Measurements from ENCODE around the gene PAXIP1.

Gene PAXIP1

DNA sequence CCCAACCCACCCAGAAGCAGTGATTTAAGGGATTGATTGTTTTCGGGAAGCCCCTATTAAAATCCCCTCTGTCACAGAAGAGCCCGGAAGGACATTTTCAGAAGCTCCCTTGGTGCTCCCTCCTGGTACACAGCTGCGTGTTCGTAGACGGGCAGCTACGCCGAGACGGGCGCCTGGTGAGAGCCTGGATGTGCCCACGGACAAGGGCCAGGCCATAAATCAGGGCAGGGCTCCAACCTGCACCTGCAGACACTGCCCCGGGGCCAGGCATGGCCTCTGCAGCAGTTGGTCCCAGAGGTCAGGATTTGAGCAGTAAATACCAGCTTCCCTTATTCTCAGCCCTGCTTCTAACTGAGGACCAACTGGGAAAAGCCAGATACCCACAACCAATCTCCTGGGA is 106.8 kb downstream of the PAXIP1 start:
- Histone ChIP-seq H2BK5ac (ENCODE audit: low read depth, low read length, poor library complexity) (no peak overlapping the region), H3K79me2 (ENCODE audit: control insufficient read depth, insufficient read depth, low read length, poor library complexity) (no peaks in the 10 kb centered on the region), H4K8ac (ENCODE audit: low read depth, low read length) (no peak overlapping the region), H4K91ac (ENCODE audit: low read depth, low read length) (no peak overlapping the region), H2BK12ac (ENCODE audit: low read length) (no peak overlapping the region), H3K4me2 (ENCODE audit: low read length) (no peak overlapping the region), H3K27ac (ENCODE audit: low read depth, low read length) (no peak overlapping the region), H4K12ac (ENCODE audit: low read depth, low read length) (no peak overlapping the region), H3K36me3 (ENCODE audit: control insufficient read depth in 1 of 2, insufficient read depth in 2 of 2, low read length in 2 of 2) (no peaks in the 10 kb centered on the region), H3K14ac (ENCODE audit: low read length) (no peak overlapping the region), H3K79me1 (ENCODE audit: low read length) (no peaks in the 10 kb centered on the region), H2BK120ac (ENCODE audit: insufficient read depth, low read length, poor library complexity) (no peak overlapping the region), H3K4me3 (ENCODE audit: low read depth, low read length) (no peak overlapping the region), H3K4me1 (ENCODE audit: control insufficient read depth in 1 of 2, insufficient read depth in 2 of 2, low read length in 2 of 2) (no peaks in the 10 kb centered on the region), H3K18ac (ENCODE audit: low read length) (no peak overlapping the region), H2AK5ac (ENCODE audit: low read length) (no peak overlapping the region), H3K23ac (ENCODE audit: low read length) (no peak overlapping the region), H2AFZ (ENCODE audit: insufficient read depth, low read length, poor library complexity) (no peak overlapping the region), H3K9ac (ENCODE audit: low read length) (no peak overlapping the region), H3K9me3 (ENCODE audit: insufficient read depth, low read depth, low read length) (peaks cover 3% of the 10 kb centered on the region), H3K27me3 (ENCODE audit: insufficient read depth, low read length) (no peaks in the 10 kb centered on the region), H3K4ac (ENCODE audit: low read depth, low read length) (no peak overlapping the region)
- DNase-seq, result no peak
- WGBS (ENCODE audit: extremely low coverage, insufficient coverage, insufficient read length), result no CpG with 5 or more reads among the region's 11 CpGs
